HepG2 (cell line): Measurements from ENCODE around the gene ARL14EPL. TPM values are rescaled to one million over a fixed set of nuclear protein-coding genes. Genes with fewer than 3 reads are reported as not detected.

Experiments used
- ADNP ChIP-seq: sonication (generic); formaldehyde crosslinking; IDR thresholded peaks from 2 replicates; pipeline ENCODE4 v1.4.0; 2020; ENCODE audit warnings: missing genetic modification reagents
- BORCS8-MEF2B ChIP-seq: sonication (generic); formaldehyde crosslinking; IDR thresholded peaks from 2 replicates; pipeline ENCODE4 v1.8.0; 2022; ENCODE audit warnings: mild to moderate bottlenecking, missing genetic modification reagents
- CREM ChIP-seq, 2 experiments: sonication (generic) in 1 of 2; formaldehyde crosslinking in 1 of 2; IDR thresholded peaks; 2 replicates each; pipeline versions ENCODE4 v1.4.0 to v1.6.1; 2016 to 2020; ENCODE audit warnings: antibody characterized with exemption in 1 of 2, mild to moderate bottlenecking in 1 of 2, missing genetic modification reagents in 1 of 2
- FOSL2 ChIP-seq: sonication (generic); formaldehyde crosslinking; IDR thresholded peaks from 2 replicates; pipeline ENCODE4 v1.4.0; 2020; ENCODE audit warnings: missing genetic modification reagents
- GFI1 ChIP-seq: sonication (generic); formaldehyde crosslinking; IDR thresholded peaks from 2 replicates; pipeline ENCODE4 v1.5.0; 2020; ENCODE audit warnings: missing genetic modification reagents, mild to moderate bottlenecking, borderline replicate concordance
- HMG20B ChIP-seq: conservative IDR thresholded peaks from 2 replicates; pipeline ENCODE4 v1.6.1; 2016; ENCODE audit warnings: missing genetic modification reagents, missing compliant biosample characterization
- HOXD1 ChIP-seq: sonication (generic); formaldehyde crosslinking; IDR thresholded peaks from 2 replicates; pipeline ENCODE4 v1.5.0; 2020; ENCODE audit warnings: missing genetic modification reagents
- IRF2 ChIP-seq: IDR thresholded peaks from 2 replicates; pipeline ENCODE4 v1.6.1; 2018; ENCODE audit warnings: missing genetic modification reagents, missing compliant biosample characterization
- KLF13 ChIP-seq: sonication (generic); formaldehyde crosslinking; IDR thresholded peaks from 2 replicates; pipeline ENCODE4 v1.4.0; 2020; ENCODE audit warnings: mild to moderate bottlenecking, missing genetic modification reagents
- MYC ChIP-seq: sonication (generic); formaldehyde crosslinking; IDR thresholded peaks from 2 replicates; pipeline ENCODE4 v1.9.0; 2021; ENCODE audit warnings: missing genetic modification reagents, borderline replicate concordance
- PAX8 ChIP-seq: sonication (generic); formaldehyde crosslinking; IDR thresholded peaks from 2 replicates; pipeline ENCODE4 v1.8.0; 2022; ENCODE audit warnings: mild to moderate bottlenecking, missing genetic modification reagents, borderline replicate concordance
- PITX1 ChIP-seq: sonication (generic); formaldehyde crosslinking; IDR thresholded peaks from 2 replicates; pipeline ENCODE4 v1.5.1; 2020; ENCODE audit warnings: mild to moderate bottlenecking, missing genetic modification reagents
- POLR2A ChIP-seq, 2 experiments: IDR thresholded peaks; 2 replicates each; pipeline ENCODE4 v1.6.1; 2011; ENCODE audit warnings: low read depth in 2 of 2, low read length in 2 of 2, mild to moderate bottlenecking in 1 of 2, moderate library complexity in 1 of 2; ENCODE audit not compliant: insufficient read depth in 1 of 2
- RORA ChIP-seq: sonication (generic); formaldehyde crosslinking; IDR thresholded peaks from 2 replicates; pipeline ENCODE4 v1.5.0; 2020; ENCODE audit warnings: mild to moderate bottlenecking, missing genetic modification reagents, moderate library complexity
- SP2 ChIP-seq: sonication (generic); formaldehyde crosslinking; IDR thresholded peaks from 2 replicates; pipeline ENCODE4 v1.5.1; 2020; ENCODE audit warnings: mild to moderate bottlenecking, missing genetic modification reagents
- TEAD2 ChIP-seq: sonication (generic); formaldehyde crosslinking; IDR thresholded peaks from 2 replicates; pipeline ENCODE4 v1.9.0; 2021; ENCODE audit warnings: missing genetic modification reagents
- WIZ ChIP-seq: sonication (generic); formaldehyde crosslinking; IDR thresholded peaks from 2 replicates; pipeline ENCODE4 v1.5.1; 2020; ENCODE audit warnings: mild to moderate bottlenecking, missing genetic modification reagents
- ZFAT ChIP-seq: sonication (generic); formaldehyde crosslinking; conservative IDR thresholded peaks from 2 replicates; pipeline ENCODE4 v1.8.1; 2023; ENCODE audit warnings: missing genetic modification reagents, inconsistent platforms
- ZNF12 ChIP-seq: sonication (generic); formaldehyde crosslinking; IDR thresholded peaks from 2 replicates; pipeline ENCODE4 v1.5.0; 2020; ENCODE audit warnings: missing genetic modification reagents
- ZNF121 ChIP-seq: sonication (generic); formaldehyde crosslinking; IDR thresholded peaks from 2 replicates; pipeline ENCODE4 v1.5.0; 2020; ENCODE audit warnings: mild to moderate bottlenecking, missing genetic modification reagents
- ZNF18 ChIP-seq: sonication (generic); formaldehyde crosslinking; IDR thresholded peaks from 2 replicates; pipeline ENCODE4 v1.8.0; 2022; ENCODE audit warnings: mild to moderate bottlenecking, missing genetic modification reagents; ENCODE audit not compliant: insufficient replicate concordance
- ZNF225 ChIP-seq: sonication (generic); formaldehyde crosslinking; IDR thresholded peaks from 2 replicates; pipeline ENCODE4 v1.4.0; 2020; ENCODE audit warnings: mild to moderate bottlenecking, missing genetic modification reagents
- ZNF292 ChIP-seq: sonication (generic); formaldehyde crosslinking; IDR thresholded peaks from 2 replicates; pipeline ENCODE4 v1.8.1; 2022; ENCODE audit warnings: mild to moderate bottlenecking, low read depth, missing genetic modification reagents, borderline replicate concordance
- ZNF317 ChIP-seq: sonication (generic); formaldehyde crosslinking; IDR thresholded peaks from 2 replicates; pipeline ENCODE4 v1.5.0; 2020; ENCODE audit warnings: mild to moderate bottlenecking, missing genetic modification reagents
- ZNF607 ChIP-seq: sonication (generic); formaldehyde crosslinking; IDR thresholded peaks from 2 replicates; pipeline ENCODE4 v1.5.1; 2020; ENCODE audit warnings: missing genetic modification reagents, mild to moderate bottlenecking, borderline replicate concordance
- polyA plus RNA-seq, 8 experiments: library from polyadenylated mRNA; depleted of rRNA in 3 of 8; stranded (reverse) in 7 of 8; unstranded in 1 of 8; fragments of >200 nt; fragmentation: Illumina TruSeq in 4 of 8; extraction: Trizol in 4 of 8; gene quantifications; 2 replicates each; pipeline versions ENCODE4 v1.2.1 to v1.2.3, GENCODE V29; 2011 to 2016; ENCODE audit warnings: low read depth in 4 of 8, missing spikeins in 1 of 8, mixed read lengths in 1 of 8; ENCODE audit not compliant: insufficient read depth in 1 of 8
- total RNA-seq, 5 experiments: library from RNA; depleted of rRNA; stranded (reverse); fragments of >200 nt; fragmentation: Illumina TruSeq; extraction: Trizol; gene quantifications; 2 replicates each; pipeline ENCODE4 v1.2.3, GENCODE V29; 2016; ENCODE audit warnings: low read depth in 1 of 5
- TF ChIP-seq, protein P1 (sequence below): sonication (generic); formaldehyde crosslinking; IDR thresholded peaks from 2 replicates; pipeline ENCODE4 v1.4.0; 2020; ENCODE audit warnings: missing genetic modification reagents
- TF ChIP-seq, protein P2 (sequence below): sonication (generic); formaldehyde crosslinking; IDR thresholded peaks from 2 replicates; pipeline ENCODE4 v1.5.0; 2020; ENCODE audit warnings: missing genetic modification reagents

Gene ARL14EPL
- total and polyA plus RNA-seq, 2 of the 13 experiments (the other 11 are each of a cell fraction or from before 2014, with no cell fraction given): not detected

DNA sequence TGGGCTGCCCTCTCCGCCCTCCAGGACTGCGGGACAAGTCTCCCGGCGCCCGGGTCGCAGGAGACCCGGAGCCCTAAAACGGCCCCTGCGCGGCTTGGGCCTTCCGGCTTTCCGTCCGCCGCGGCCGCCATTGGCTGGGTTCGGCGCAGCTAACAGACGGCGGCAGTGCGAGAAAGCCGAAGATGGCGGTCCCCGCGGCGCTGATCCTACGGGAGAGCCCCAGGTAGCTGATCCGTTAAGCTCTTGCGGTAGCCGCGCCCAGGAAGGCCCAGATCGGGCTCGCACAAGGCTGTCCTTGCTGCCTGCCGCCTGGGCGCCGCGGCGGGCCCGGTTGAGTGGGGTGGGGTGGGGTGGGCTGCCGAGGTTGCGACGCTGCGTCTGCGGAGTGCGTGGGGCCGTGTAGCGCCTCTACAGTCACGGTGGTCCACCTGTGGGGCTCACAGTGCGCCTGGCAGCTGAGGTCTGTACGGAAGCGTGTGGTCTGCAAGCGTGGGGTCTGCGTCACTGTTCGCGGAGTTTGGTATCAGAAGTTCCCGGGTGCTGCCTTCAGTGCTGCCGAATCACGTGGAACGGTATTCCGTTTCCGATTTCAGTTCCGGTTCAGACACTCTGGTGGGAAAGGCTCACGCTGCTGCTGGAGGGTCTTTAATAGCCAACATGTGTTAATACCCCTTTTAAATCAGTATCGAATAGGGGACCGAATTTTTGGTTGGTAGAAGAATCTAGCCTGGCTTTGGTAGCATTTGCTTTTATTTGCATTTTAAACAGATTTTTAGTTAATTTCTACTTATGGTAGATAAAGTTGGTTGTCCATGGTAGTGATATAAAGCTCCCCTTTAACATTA, 52.8 kb downstream of the ARL14EPL start, which contains the start of gene COMMD10 (continued):
- TF ChIP-seq ZFAT (CRISPR knock-in tag) (0 out of 2 replicates have a peak, but pooled peaks have one; percentile 22), WIZ (CRISPR knock-in tag) (peak; percentile 73; the same call in 1 of the 2 replicates), ZNF292 (peak; percentile 92), BORCS8-MEF2B (CRISPR knock-in tag) (no peak), POLR2A (IDR thresholded peaks at IDR 0.05; ENCODE audit: insufficient read depth in 1 of 2, low read depth in 2 of 2, low read length in 2 of 2) (peak; percentile 90 to 93), ADNP (CRISPR knock-in tag) (0 out of 2 replicates have a peak, but pooled peaks have one; percentile 9), TEAD2 (CRISPR knock-in tag) (peak; percentile 65; the same call in 1 of the 2 replicates), HMG20B (CRISPR knock-in tag) (no peak), ZNF18 (CRISPR knock-in tag) (peak; percentile 75), CREM (IDR thresholded peaks at IDR 0.05) (peak; percentile 53), CREM (CRISPR knock-in tag; IDR thresholded peaks at IDR 0.05) (no peak), PITX1 (CRISPR knock-in tag) (peak; percentile 74; the same call in 1 of the 2 replicates), GFI1 (CRISPR knock-in tag) (peak; percentile 59; the same call in 1 of the 2 replicates), ZNF121 (0 out of 2 replicates have a peak, but pooled peaks have one; percentile 24), RORA (CRISPR knock-in tag) (no peak), PAX8 (CRISPR knock-in tag) (no peak), IRF2 (peak; percentile 65), SP2 (0 out of 2 replicates have a peak, but pooled peaks have one; percentile 44), ZNF12 (CRISPR knock-in tag) (peak; percentile 38; the same call in 1 of the 2 replicates), ZNF317 (CRISPR knock-in tag) (no peak; the same call in 1 of the 2 replicates), KLF13 (CRISPR knock-in tag) (0 out of 2 replicates have a peak, but pooled peaks have one; percentile 34), MYC (CRISPR knock-in tag) (peak; percentile 93), ZNF225 (CRISPR knock-in tag) (peak; percentile 64; the same call in 1 of the 2 replicates), HOXD1 (CRISPR knock-in tag) (0 out of 2 replicates have a peak, but pooled peaks have one; percentile 73), FOSL2 (CRISPR knock-in tag) (peak; percentile 41; the same call in 1 of the 2 replicates), ZNF607 (CRISPR knock-in tag) (0 out of 2 replicates have a peak, but pooled peaks have one; percentile 60)
- TF ChIP-seq, protein P1, sequence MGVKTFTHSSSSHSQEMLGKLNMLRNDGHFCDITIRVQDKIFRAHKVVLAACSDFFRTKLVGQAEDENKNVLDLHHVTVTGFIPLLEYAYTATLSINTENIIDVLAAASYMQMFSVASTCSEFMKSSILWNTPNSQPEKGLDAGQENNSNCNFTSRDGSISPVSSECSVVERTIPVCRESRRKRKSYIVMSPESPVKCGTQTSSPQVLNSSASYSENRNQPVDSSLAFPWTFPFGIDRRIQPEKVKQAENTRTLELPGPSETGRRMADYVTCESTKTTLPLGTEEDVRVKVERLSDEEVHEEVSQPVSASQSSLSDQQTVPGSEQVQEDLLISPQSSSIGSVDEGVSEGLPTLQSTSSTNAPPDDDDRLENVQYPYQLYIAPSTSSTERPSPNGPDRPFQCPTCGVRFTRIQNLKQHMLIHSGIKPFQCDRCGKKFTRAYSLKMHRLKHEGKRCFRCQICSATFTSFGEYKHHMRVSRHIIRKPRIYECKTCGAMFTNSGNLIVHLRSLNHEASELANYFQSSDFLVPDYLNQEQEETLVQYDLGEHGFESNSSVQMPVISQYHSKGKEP (CRISPR knock-in tag): no peak; the same call in 1 of the 2 replicates
- TF ChIP-seq, protein P2, sequence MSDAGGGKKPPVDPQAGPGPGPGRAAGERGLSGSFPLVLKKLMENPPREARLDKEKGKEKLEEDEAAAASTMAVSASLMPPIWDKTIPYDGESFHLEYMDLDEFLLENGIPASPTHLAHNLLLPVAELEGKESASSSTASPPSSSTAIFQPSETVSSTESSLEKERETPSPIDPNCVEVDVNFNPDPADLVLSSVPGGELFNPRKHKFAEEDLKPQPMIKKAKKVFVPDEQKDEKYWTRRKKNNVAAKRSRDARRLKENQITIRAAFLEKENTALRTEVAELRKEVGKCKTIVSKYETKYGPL (CRISPR knock-in tag): peak; percentile 41; the same call in 1 of the 2 replicates
